K562 (cell line): ENCODE results near the gene CBFA2T2. TPM values are rescaled to one million over a fixed set of nuclear protein-coding genes. Genes with fewer than 3 reads are reported as not detected.

Experiments used
- ATAC-seq: fragments of 200-7000 bp; cut with Tn5 transposase; 3 replicates; pipeline ENCODE4 v1.9.1; 2020; ENCODE audit warnings: moderate library complexity
- BruUV-seq: library from RNA; stranded (reverse); fragments of 400-500 nt; replicated peaks from 2 replicates; lab custom pipeline; 2021; lab: Mats Ljungman, UMichigan
- CTCF ChIA-PET: fragments of 300-600 bp; formaldehyde crosslinking; extraction: SDS; loops from one replicate; lab custom pipeline; 2021; ENCODE audit warnings: low intra/inter-chr PET ratio; lab: Yijun Ruan, JAX
- POLR2A ChIA-PET: fragments of 300-600, 350-650 bp; sonication (Branson Sonifier 250); formaldehyde crosslinking; extraction: SDS; loops from one replicate; lab custom pipeline; 2021; ENCODE audit warnings: antibody characterized with exemption, inconsistent platforms; lab: Yijun Ruan, JAX
- DNase-seq, 4 experiments: peaks; one replicate each; pipeline versions ENCODE4 v3.0.0 to v3.0.0-alpha.2; 2011 to 2018; ENCODE audit warnings: low spot score in 3 of 4, mixed read lengths in 3 of 4; ENCODE audit errors: extremely low read depth in 1 of 4
- FAIRE-seq: peaks from 2 replicates; lab custom pipeline; 2011; peaks lifted over from hg19 to GRCh38; lab: Jason Lieb, UNC
- H2AFZ ChIP-seq: 2 replicates; pipeline ENCODE4 v1.6.0; 2011; ENCODE audit warnings: low read depth, low read length, control low read depth, inconsistent platforms
- H3K27ac ChIP-seq: fragments of 200-600 bp; 3 replicates; pipeline ENCODE4 v1.8.0; 2011; ENCODE audit warnings: low read depth, mild to moderate bottlenecking, control low read depth, inconsistent platforms, low read length, moderate library complexity, mixed read lengths; ENCODE audit errors: extremely low read depth
- H3K27me3 ChIP-seq, 2 experiments: fragments of 300-600 bp in 1 of 2; 2 replicates in 1 of 2; 3 replicates in 1 of 2; pipeline versions ENCODE4 v1.6.0 to v1.8.0; 2011; ENCODE audit warnings: inconsistent platforms in 2 of 2, low read length in 2 of 2, mild to moderate bottlenecking in 1 of 2, mixed read lengths in 1 of 2, moderate library complexity in 1 of 2; ENCODE audit not compliant: control insufficient read depth in 2 of 2, insufficient read depth in 2 of 2
- H3K36me3 ChIP-seq: fragments of 300-600 bp; 3 replicates; pipeline ENCODE4 v1.8.0; 2011; ENCODE audit warnings: mild to moderate bottlenecking, low read length, inconsistent platforms; ENCODE audit not compliant: control insufficient read depth, insufficient read depth
- H3K4me1 ChIP-seq, 2 experiments: fragments of 200-600 bp in 1 of 2; replicated peaks in 1 of 2; 2 replicates in 1 of 2; 3 replicates in 1 of 2; pipeline versions ENCODE4 v1.5.1 to v1.8.0; 2011; ENCODE audit warnings: inconsistent platforms in 2 of 2, low read length in 2 of 2, mild to moderate bottlenecking in 1 of 2, mixed read lengths in 1 of 2, moderate library complexity in 1 of 2; ENCODE audit not compliant: control insufficient read depth in 2 of 2, insufficient read depth in 2 of 2
- H3K4me2 ChIP-seq: 2 replicates; pipeline ENCODE4 v1.6.1; 2011; ENCODE audit warnings: low read length, control low read depth, inconsistent platforms, mixed read lengths; ENCODE audit not compliant: insufficient read depth
- H3K4me3 ChIP-seq: fragments of 200-600 bp; sonication (generic), shearing (Covaris generic); 2 replicates; pipeline ENCODE4 v1.5.1; 2016; ENCODE audit warnings: control low read depth, inconsistent platforms
- H3K79me2 ChIP-seq: fragments of 200-600 bp; 3 replicates; pipeline ENCODE4 v1.8.0; 2011; ENCODE audit warnings: low read length, inconsistent platforms; ENCODE audit not compliant: control insufficient read depth, insufficient read depth
- H3K9ac ChIP-seq, 2 experiments: 2 replicates each; pipeline versions ENCODE4 v1.6.0 to v1.6.1; 2011; ENCODE audit warnings: low read depth in 2 of 2, low read length in 2 of 2, control low read depth in 1 of 2, inconsistent platforms in 1 of 2, mild to moderate bottlenecking in 1 of 2, mixed read lengths in 1 of 2; ENCODE audit not compliant: insufficient read depth in 1 of 2
- H3K9me1 ChIP-seq: one replicate; pipeline ENCODE4 v1.6.0; 2011; ENCODE audit warnings: inconsistent platforms, mild to moderate bottlenecking, low read length, moderate library complexity; ENCODE audit not compliant: control insufficient read depth, insufficient read depth
- H3K9me3 ChIP-seq: replicated peaks from 2 replicates; pipeline ENCODE4 v1.5.1; 2011; ENCODE audit warnings: low read depth, low read length, inconsistent platforms; ENCODE audit not compliant: control insufficient read depth, insufficient read depth
- H4K20me1 ChIP-seq: replicated peaks from 2 replicates; pipeline ENCODE4 v1.6.1; 2011; ENCODE audit warnings: low read length, inconsistent platforms, mixed read lengths; ENCODE audit not compliant: control insufficient read depth, insufficient read depth
- C11orf30 ChIP-seq: fragments of 450-650 bp; IDR thresholded peaks from 2 replicates; pipeline ENCODE4 v1.6.1; 2016; ENCODE audit warnings: low read depth, mild to moderate bottlenecking
- POLR2A ChIP-seq: fragments of 450-650 bp; conservative IDR thresholded peaks from 2 replicates; pipeline ENCODE4 v1.6.1; 2016
- SNIP1 ChIP-seq: fragments of 450-650 bp; IDR thresholded peaks from 2 replicates; pipeline ENCODE4 v1.7.1; 2017; ENCODE audit warnings: low read depth, mild to moderate bottlenecking
- ZNF316 ChIP-seq: fragments of 450-650 bp; IDR thresholded peaks from 2 replicates; pipeline ENCODE4 v1.6.1; 2016
- WGBS: fragments of 100-300 bp; shearing (Covaris generic); methylation state at CpG from one replicate; pipeline ENCODE4 v1.1.6; 2016; ENCODE audit warnings: low coverage, mixed read lengths; ENCODE audit not compliant: insufficient coverage; ENCODE audit errors: missing lambda C conversion rate; 5-methylcytosine and 5-hydroxymethylcytosine counted together
- in situ Hi-C: fragments of 300-500 bp; cut with MboI; formaldehyde crosslinking; loops from 4 replicates; pipeline ENCODE4 v1.15.0; 2018; ENCODE audit warnings: inconsistent platforms, mixed read lengths
- intact Hi-C: fragments of 100-400 bp; cut with micrococcal nuclease; formaldehyde crosslinking; loops from 2 replicates; pipeline ENCODE4 v1.14.2; 2022
- polyA plus RNA-seq, 8 experiments: library from polyadenylated mRNA; depleted of rRNA in 4 of 8; stranded (reverse) in 5 of 8; unstranded in 3 of 8; fragments of >200 nt; fragmentation: Nextera tagmentation in 2 of 8; fragmentation: Illumina TruSeq in 1 of 8; extraction: Ambion mirVana in 2 of 8; extraction: Trizol in 1 of 8; gene quantifications; 2 replicates each; pipeline versions ENCODE4 v1.2.1 to v1.2.3, GENCODE V29; 2011 to 2014; ENCODE audit warnings: inconsistent platforms in 1 of 8, missing spikeins in 1 of 8
- total RNA-seq, 7 experiments: library from RNA; depleted of rRNA in 6 of 7; stranded (reverse); fragments of >200 nt in 6 of 7; fragmentation: Illumina TruSeq in 2 of 7; extraction: Trizol in 2 of 7; gene quantifications; 2 replicates each; pipeline versions ENCODE4 v1.2.1 to v1.2.3, GENCODE V29; 2011 to 2021; ENCODE audit warnings: low replicate concordance in 1 of 7

Gene CBFA2T2
- total and polyA plus RNA-seq, 9 of the 15 experiments (the other 6 are each of a cell fraction or from before 2014, with no cell fraction given) = 0.27 to 9.6 (median 5.8) TPM

DNA sequence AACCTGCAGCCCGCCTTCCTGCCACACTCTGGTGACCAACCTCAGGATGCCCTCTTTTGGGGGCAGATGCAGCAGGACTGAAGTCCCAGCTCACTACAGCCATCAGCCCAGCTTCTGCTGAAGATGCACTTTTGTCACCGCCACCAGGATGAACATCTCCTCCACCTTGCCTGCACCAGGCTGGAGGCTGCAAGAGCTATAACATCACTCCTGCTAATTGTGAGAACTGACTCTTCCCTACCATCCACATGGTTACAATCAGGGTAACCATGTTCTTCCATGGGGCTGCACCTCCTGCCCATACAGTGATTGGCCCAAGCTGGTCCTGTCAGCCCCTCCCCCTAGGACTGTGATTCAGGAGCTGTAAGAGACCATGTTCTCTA lies 174.9 kb downstream of the CBFA2T2 start:
- no peak overlapping the region for H3K4me3 ChIP-seq
- FAIRE-seq = peak; percentile 82

More for the DNA sequence above, 174.9 kb downstream of the CBFA2T2 start:
- in situ Hi-C loops = loop anchor here (5.0 kb wide), 1 partner anchor 63 kb away; no protein-coding TSS in a partner anchor
- no peaks in the 10 kb centered on the region for H3K9me1 ChIP-seq
- peak overlapping the region; percentile 85; the same call in 1 of the 2 replicates for H3K4me2 ChIP-seq
- peaks cover 18% of the 10 kb centered on the region for H3K79me2 ChIP-seq
- 100% methylated on average over 2 of the region's 2 CpGs for WGBS
- peaks cover 11% of the 10 kb centered on the region; the same call in 1 of the 2 replicates for H4K20me1 ChIP-seq
- H3K4me1 ChIP-seq = peaks cover 21 to 66% of the 10 kb centered on the region in 2 experiments; a peak in 4 of 5 replicates
- no peak overlapping the region for H3K27ac ChIP-seq
- BruUV-seq = no TSS peak
- intact Hi-C loops = no loop called here
- TF ChIP-seq ZNF316 (peak; percentile 74), POLR2A (0 out of 2 replicates have a peak, but pooled peaks have one; percentile 24), C11orf30 (peak; percentile 57), SNIP1 (no peak)
- no peaks in the 10 kb centered on the region for H3K9me3 ChIP-seq
- peaks cover 45% of the 10 kb centered on the region; the same call in 2 of the 3 replicates for H3K36me3 ChIP-seq
- H2AFZ ChIP-seq = no peak overlapping the region
- ATAC-seq = no peak
- peak overlapping the region in 1 of 2 experiments; percentile 90; a peak in 2 of 4 replicates for H3K9ac ChIP-seq
- no peaks in the 10 kb centered on the region for H3K27me3 ChIP-seq
- CTCF ChIA-PET = no interaction called here
- POLR2A ChIA-PET = interaction anchor here (0.6 to 5.4 kb wide), 8 partner anchors 8 to 162 kb away, joined by 3 to 51 read pairs (median 6); partner anchors contain the start of gene PXMP4
- DNase-seq = peak in 2 of 4 experiments; percentile 31 to 37
